Endometrial microvascular endothelial cells (primary cell): Measurements from ENCODE around the gene FRS2. TPM values are rescaled to one million over a fixed set of nuclear protein-coding genes. Genes with fewer than 3 reads are reported as not detected.
"Not testable (repeated sequence)": the region's sequence is repeated elsewhere in the genome, so short reads cannot be mapped to it uniquely, and the experiment has no call there.

ENCODE experiments used
- in situ Hi-C: cut with HindIII; loops from 2 replicates; pipeline ENCODE4 v1.10.0; 2017; ENCODE audit warnings: low sequenced_read_pairs, low pct_unique_long_range_greater_than_20kb; ENCODE audit errors: inconsistent ontology term
- total RNA-seq: library from RNA; depleted of rRNA; stranded (reverse); fragments of >200 nt; gene quantifications from one replicate; pipeline ENCODE4 v1.2.3, GENCODE V29; 2015; ENCODE audit errors: inconsistent ontology term

Gene FRS2
- total RNA-seq: 19.1 TPM

GRCh38 chr12:69470189-69471075 is at the start of gene FRS2:
FRS2 (plus strand) TSS chr12:69470388; CDS start chr12:69569031, 98,643 bp downstream.
- in situ Hi-C loops: no loop called here

GRCh38 chr12:69421548-69421947 is 48.6 kb upstream of the FRS2 start:
- in situ Hi-C loops: loop anchor here (25.0 kb wide), 1 partner anchor 166 kb away; the partner anchor contains the start of gene CCT2

GRCh38 chr12:69423037-69423905 is 46.9 kb upstream of the FRS2 start:
- in situ Hi-C loops: loop anchor here (25.0 kb wide), 1 partner anchor 164 kb away; the partner anchor contains the start of gene CCT2

- in situ Hi-C loops: no loop called here
These were observed 44.8 kb upstream of the FRS2 start for GRCh38 chr12:69425417-69425816.

GRCh38 chr12:69428351-69429073 is 41.7 kb upstream of the FRS2 start:
- in situ Hi-C loops: no loop called here

- in situ Hi-C loops: no loop called here
These were observed 39.1 kb upstream of the FRS2 start for GRCh38 chr12:69430942-69431590.

- in situ Hi-C loops: no loop called here
These were observed 38.5 kb upstream of the FRS2 start for GRCh38 chr12:69431591-69432222.

- in situ Hi-C loops: no loop called here
These were observed 36.5 kb upstream of the FRS2 start for GRCh38 chr12:69433653-69434052.

GRCh38 chr12:69435644-69436043 is 34.5 kb upstream of the FRS2 start:
- in situ Hi-C loops: no loop called here

GRCh38 chr12:69437073-69437472 is 33.1 kb upstream of the FRS2 start:
- in situ Hi-C loops: no loop called here

- in situ Hi-C loops: no loop called here
These were observed 31.6 kb upstream of the FRS2 start for GRCh38 chr12:69438539-69438938.

- in situ Hi-C loops: no loop called here
These were observed 30.2 kb upstream of the FRS2 start for GRCh38 chr12:69440016-69440415.

GRCh38 chr12:69440886-69441285 is 29.3 kb upstream of the FRS2 start:
- in situ Hi-C loops: no loop called here

GRCh38 chr12:69442894-69443293 is 27.3 kb upstream of the FRS2 start:
- in situ Hi-C loops: no loop called here

GRCh38 chr12:69443916-69444315 is 26.3 kb upstream of the FRS2 start:
- in situ Hi-C loops: no loop called here

- in situ Hi-C loops: no loop called here
These were observed 22.3 kb upstream of the FRS2 start for GRCh38 chr12:69447892-69448291.

GRCh38 chr12:69452598-69453132 is 17.5 kb upstream of the FRS2 start:
- in situ Hi-C loops: not testable (repeated sequence)

GRCh38 chr12:69456239-69456638 is 13.9 kb upstream of the FRS2 start:
- in situ Hi-C loops: no loop called here
